HG02642 (cell line): ENCODE data around the gene SLC6A14.

ENCODE experiments used
- ATAC-seq: cut with Tn5 transposase; IDR thresholded peaks from one replicate; pipeline ENCODE4 v1.9.1; 2021; ENCODE audit warnings: mild to moderate bottlenecking; ENCODE audit not compliant: unreplicated experiment, poor library complexity

The SLC6A14 gene, protein sequence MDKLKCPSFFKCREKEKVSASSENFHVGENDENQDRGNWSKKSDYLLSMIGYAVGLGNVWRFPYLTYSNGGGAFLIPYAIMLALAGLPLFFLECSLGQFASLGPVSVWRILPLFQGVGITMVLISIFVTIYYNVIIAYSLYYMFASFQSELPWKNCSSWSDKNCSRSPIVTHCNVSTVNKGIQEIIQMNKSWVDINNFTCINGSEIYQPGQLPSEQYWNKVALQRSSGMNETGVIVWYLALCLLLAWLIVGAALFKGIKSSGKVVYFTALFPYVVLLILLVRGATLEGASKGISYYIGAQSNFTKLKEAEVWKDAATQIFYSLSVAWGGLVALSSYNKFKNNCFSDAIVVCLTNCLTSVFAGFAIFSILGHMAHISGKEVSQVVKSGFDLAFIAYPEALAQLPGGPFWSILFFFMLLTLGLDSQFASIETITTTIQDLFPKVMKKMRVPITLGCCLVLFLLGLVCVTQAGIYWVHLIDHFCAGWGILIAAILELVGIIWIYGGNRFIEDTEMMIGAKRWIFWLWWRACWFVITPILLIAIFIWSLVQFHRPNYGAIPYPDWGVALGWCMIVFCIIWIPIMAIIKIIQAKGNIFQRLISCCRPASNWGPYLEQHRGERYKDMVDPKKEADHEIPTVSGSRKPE

DNA sequence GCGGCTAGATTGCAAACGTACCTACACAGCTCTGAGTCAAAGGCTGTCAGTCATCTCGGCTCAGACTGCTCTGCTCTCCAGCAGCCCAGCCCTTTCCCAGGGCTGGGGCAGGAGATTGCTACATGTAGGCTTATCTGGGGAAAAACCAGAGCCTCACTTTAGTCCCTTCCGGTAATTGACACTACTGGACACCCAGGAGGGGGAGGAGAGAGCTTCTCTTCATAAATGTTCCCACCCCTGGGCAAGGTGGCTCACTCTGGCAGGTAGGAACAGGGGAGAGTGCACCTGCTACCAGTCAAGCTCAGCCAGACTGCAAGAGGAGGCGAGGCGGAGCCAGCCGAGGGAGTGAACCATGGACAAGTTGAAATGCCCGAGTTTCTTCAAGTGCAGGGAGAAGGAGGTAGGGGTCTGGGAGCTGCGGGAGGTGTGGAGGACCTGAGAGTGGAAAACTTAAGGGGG lies at the start of gene SLC6A14:
SLC6A14 (plus strand) TSS at position 249 of the 459 bp plus-strand sequence; CDS start at position 353, 104 bp downstream.
- ATAC-seq, result no peak

DNA sequence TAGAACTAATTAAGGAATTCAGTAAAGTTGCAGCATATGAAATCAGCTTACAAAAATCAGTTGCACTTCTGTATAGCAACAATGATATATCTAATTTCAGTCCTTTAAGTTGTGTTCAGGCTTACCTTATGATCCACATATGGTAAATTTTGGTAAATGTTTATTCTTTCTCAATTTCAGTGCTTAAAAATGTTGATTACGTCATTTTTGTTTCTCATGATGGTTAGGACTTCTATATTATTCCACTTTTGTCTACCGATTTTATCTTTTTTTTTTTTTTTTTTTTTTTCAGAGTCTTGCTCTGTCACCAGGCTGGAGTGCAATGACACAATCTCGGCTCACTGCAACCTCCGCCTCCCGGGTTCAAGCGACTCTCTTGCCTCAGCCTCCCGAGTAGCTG lies 40.7 kb upstream of the SLC6A14 start:
- no peak for ATAC-seq

DNA sequence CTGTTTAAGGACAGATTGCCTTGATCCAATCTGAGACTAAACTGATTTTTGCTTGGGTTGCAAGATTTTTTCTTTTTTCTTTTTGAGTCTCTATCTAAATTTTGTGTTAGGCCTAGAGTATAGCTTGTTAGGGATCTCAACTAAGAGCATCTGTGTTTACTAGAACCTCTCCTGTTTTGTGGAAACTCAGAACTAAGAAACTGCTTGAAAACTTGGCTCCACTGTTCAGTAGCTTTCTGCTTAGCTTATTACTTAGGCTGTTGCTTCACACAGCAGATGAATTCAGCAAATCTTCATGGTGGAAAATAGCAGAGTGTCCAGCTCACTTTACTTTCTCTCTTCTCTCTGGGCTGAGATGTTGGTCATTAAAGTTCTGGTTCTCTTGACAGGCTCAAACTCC lies 36.7 kb upstream of the SLC6A14 start:
- no peak for ATAC-seq

DNA sequence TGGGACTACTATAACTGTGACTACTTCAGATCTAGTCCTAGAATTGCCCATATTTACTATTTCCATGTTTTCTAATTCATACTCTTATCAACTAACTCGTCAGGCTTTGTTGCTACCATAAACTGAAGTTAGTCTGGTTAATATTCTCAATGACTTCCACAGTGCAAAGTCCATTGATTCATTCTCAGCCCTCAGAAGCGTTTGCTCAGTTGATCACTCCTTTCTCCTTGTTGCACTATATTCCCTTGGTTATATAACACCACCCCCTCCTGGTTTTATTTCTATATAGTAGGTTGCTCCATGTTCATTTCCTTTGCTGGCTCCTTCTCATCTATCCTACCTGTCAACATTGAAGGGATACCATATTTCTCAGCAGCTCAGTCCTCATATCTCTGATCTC lies 27.2 kb upstream of the SLC6A14 start:
- ATAC-seq, result no peak

DNA sequence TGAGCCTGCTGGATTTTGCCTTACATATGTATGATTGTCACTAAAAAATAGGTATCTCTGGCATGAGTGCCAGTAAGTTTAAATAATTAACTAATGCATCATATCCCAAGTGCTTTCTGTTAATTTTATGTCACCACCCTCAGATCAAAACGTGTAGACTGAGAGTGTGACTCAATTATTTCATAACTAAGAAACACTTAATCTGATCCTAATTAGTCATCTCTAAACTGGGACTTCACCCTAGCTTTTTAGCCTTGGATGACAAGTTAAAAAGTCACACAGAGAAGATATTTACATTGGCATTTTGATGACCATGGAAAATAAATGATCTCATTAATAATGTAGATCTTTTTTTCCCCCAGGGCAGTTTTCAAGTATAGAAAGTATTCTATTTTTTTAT lies 23.1 kb upstream of the SLC6A14 start:
- no peak for ATAC-seq

DNA sequence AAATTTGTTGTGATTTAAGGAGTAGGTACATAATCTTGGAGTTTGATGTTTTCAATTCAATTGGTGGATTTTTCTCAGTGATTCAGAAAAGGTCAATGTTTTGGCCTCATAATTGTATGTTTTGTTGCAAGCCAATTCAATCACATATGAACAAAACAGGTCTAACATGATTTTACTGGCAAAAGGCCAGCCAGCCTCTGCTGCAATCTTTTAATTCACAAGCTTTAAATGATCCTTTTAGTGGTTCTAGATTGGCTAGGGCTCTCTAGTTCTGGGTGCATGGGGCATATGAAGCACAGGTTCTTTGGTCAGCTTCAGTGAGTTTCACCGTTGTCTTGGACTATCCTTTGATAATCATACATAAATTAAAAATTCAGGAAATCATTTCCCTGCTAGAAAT lies 19.2 kb upstream of the SLC6A14 start:
- ATAC-seq, result no peak

DNA sequence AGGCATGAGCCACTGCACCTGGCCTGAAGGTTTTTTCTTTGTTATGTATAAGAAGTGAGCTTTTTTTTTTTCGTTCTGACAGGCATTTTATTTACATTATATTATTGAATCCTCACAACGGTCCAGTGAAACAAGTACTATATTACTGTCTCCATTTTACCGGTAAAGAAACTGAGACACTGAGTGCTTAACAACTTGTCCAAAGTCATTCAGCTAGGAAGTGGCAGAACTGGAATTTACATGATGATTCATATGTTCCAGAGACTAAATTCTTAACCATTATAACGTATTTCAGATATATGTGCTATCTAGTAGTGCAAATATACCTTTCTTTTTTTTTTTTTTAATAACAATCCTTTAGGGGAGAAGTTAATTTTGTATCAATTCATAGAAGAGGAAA lies 18.4 kb upstream of the SLC6A14 start:
- ATAC-seq, result no peak

DNA sequence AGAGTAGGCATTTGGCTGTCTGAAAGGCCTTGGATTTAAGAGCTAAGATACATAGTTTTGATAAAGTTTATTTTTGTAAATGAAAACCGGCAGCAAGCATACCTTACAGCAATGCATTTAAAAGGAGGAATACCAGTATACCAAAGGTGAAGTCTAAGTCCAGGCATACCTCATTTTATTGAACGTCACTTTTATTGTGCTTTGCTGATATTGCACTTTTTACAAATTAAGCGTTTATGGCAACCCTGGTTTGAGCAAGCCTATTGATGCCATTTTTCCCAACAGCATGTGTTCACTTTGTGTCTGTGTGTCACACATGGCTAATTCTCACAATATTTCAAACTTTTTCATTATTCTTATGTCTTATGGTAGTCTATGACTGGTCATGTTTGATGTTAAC lies 8.4 kb upstream of the SLC6A14 start:
- ATAC-seq, result no peak

DNA sequence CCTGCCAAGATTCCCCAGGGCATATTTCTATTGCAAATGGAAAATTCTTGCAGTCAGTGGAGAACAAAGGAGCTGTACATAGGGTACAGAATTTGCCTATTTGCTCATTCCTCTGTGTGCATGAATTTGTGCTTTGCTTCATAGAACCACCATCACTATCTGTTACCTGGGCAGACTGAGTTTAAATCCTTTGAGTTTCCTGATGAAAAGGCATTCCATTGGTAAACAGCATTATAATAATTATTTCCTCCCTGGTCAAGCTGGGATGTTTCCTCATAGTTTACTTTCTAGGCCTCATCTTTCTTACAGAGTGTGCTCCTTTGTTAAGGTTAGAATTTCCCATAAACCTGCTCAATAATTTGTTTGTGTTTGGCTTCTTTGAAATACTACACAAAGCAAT lies 809 bp upstream of the SLC6A14 start:
- no peak for ATAC-seq

DNA sequence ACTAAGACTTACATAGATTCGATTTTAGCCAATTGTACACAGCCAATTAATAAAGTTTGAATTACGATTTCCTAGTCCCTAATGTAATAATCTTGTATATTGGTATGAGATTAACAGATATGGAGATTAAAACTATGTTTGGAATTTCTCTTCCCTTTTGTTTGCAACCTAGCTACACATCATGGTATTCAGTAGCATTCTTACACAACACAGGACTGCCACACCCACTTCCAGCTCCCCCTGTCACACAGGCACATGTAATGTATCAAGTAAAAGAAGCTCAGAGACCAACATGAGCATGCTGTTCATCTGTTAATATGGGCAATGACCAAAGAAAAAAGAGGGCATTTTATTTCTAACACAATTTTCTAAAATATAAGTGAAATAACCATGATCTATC lies 12.8 kb downstream of the SLC6A14 start:
- ATAC-seq, result no peak

DNA sequence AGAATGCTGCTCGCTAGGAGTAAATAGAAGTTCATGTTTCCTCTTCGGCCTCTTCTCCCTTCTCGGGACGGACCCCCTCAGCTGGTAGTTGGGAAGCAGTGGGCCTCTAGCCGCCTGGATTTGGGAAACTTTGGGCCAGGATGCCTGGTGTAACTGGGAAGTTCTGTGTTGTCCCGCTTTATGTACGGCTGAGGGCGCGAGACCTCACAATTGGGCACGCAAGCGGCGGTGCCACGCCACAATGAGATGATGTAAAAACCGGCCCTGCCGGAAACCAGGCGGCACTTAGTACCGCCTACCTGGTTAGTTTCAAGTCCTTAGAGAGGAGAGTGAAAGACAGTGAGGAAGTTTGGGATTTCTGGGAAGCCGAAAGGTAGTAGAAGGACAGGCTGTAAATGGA lies 26.4 kb downstream of the SLC6A14 start, which contains the start of gene CT83:
CT83 (minus strand) TSS at position 155 of the 400 bp plus-strand sequence; CDS start at position 35, 120 bp downstream.
- no peak for ATAC-seq

DNA sequence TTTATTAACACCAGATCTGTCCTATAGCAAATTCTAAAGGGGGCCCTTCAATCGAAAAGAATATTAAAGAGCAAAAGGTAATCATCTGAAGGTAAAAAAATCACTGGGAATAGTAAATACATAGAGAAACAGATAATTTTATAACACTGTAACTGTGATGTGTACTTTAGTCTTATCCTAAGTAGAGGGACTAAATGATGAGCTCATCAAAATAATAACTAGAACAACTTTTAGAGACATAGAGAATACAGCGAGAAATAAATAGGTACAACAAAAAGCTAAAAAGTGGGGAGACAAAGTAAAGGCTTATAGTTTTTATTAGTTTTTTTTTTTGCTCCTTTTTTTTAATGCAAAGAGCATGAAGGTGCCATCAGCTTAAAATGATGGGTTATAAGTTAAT lies 43.7 kb downstream of the SLC6A14 start:
- no peak for ATAC-seq

DNA sequence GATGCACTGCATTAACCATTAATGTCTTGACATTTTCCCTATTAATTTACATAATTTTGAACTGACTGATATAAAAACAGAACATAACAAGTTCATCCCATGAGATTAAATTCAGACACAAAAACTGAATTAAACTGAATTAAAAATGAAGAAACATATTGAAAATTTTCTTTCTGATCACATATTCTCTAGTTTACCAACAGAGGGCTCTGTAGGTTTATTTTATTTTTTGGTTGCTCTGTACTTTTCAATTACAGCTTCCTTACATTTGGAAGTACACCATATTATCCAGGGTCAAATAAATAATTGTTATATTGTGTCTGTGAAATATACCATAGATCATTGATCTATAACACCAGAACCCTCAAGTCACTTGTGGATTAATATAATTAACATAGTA lies 53.7 kb downstream of the SLC6A14 start:
- no peak for ATAC-seq

DNA sequence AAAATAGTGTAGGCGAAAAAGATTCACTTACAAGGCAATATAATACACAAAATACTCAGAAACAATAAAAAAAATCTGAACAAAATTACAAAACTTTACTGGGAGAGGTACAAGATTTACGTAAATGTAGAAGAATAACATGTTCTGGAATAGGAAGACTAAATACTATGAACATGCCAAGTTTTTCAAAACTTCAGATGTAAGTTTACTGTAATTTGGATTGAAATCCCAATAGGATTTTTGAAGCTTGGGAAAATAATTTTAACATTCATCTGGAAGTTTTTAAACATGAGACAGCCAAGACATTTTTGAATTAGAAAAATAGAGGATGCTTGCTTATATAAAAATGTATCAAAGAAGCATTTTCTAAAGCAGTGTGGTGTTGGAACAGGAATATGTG lies 56.9 kb downstream of the SLC6A14 start:
- no peak for ATAC-seq

DNA sequence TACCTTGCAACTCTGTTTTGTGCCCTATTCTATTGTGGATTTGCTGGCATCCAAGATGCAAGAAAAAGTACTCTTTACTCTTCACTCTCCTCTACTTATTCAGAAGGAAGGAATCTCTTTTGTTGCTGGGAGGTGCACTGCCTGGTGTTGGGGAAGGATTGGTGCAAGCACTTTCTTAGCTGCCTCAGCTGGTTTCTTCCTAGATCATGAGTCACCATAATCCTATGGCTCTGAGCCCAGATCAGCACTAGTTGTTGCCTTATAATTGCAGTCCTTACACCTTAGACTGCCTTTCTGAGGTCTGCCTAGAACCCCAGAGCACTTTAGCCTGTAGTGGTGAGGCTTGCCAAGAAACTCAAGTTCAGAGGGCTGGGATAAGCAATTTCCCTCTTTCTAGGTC lies 63.4 kb downstream of the SLC6A14 start:
- no peak for ATAC-seq
